HG02588 (cell line): ENCODE results near the gene MRPL41.
"Not testable (repeated sequence)": the region's sequence is repeated elsewhere in the genome, so short reads cannot be mapped to it uniquely, and the experiment has no call there.

Experiments
- ATAC-seq: cut with Tn5 transposase; IDR thresholded peaks from one replicate; pipeline ENCODE4 v1.9.1; 2021; ENCODE audit warnings: mild to moderate bottlenecking, moderate library complexity; ENCODE audit not compliant: unreplicated experiment

Gene MRPL41

DNA sequence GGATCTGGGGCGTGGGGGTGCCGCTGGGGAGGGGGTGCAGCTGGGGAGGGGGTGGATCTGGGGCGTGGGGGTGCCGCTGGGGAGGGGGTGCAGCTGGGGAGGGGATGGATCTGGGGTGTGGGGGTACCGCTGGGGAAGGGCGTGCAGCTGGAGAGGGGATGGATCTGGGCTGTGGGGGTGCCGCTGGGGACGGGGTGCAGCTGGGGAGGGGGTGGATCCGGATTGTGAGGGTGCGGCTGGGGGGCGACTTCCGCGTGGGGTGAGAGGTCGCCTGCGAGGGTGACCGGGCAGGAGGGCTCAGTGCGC, 768 bp upstream of the MRPL41 start:
- not testable (repeated sequence) for ATAC-seq

DNA sequence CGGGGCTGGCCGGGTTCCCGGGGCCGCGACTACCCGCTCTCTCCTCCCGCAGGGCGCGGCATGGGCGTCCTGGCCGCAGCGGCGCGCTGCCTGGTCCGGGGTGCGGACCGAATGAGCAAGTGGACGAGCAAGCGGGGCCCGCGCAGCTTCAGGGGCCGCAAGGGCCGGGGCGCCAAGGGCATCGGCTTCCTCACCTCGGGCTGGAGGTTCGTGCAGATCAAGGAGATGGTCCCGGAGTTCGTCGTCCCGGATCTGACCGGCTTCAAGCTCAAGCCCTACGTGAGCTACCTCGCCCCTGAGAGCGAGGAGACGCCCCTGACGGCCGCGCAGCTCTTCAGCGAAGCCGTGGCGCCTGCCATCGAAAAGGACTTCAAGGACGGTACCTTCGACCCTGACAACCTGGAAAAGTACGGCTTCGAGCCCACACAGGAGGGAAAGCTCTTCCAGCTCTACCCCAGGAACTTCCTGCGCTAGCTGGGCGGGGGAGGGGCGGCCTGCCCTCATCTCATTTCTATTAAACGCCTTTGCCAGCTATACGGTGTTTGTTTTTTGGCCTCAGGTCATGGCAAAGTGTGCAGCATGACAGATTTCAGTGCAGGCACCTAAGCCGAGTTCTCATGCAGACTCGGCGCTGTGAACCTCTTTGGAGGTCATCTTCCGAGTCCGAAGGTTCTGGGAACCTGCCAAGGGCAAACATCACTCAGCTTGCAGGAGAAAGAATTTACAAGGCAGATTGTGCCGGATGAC, 516 bp downstream of the MRPL41 start:
- ATAC-seq, result no peak

DNA sequence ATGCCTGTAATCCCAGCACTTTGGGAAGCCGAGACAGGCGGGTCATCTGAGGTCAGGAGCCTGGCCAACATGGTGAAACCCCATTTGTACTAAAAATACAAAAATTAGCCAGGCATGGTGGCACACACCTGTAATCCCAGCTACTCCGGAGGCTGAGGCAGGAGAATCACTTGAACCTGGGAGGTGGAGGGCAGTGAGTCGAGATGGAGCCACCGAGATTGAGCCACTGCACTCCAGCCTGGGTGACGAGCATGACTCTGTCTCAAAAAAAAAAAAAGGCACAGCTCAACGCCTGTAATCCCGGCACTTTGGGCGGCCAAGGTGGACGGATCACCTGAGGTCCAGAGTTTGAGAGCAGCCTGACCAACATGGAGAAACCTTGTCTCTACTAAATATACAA, 2.0 kb downstream of the MRPL41 start:
- not testable (repeated sequence) for ATAC-seq

DNA sequence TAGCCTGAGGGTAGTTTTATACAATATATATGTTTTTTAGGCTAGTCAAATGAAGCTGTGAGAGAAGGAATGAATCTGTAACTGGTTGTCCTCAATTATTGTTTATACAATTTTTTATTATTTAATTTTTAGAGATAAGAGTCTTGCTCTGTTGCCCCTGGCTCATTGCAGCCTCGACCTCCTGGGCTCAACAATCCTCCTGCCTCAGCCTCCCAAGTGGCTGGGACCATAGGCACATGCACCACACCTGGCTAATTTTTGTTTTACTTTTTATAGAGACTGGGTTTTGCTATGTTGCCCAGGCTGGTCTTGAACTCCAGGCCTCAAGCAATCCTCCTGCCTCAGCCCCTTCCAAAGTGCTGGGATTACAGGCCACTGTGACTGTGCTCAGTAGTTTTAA, 2.7 kb downstream of the MRPL41 start:
- ATAC-seq, result no peak

DNA sequence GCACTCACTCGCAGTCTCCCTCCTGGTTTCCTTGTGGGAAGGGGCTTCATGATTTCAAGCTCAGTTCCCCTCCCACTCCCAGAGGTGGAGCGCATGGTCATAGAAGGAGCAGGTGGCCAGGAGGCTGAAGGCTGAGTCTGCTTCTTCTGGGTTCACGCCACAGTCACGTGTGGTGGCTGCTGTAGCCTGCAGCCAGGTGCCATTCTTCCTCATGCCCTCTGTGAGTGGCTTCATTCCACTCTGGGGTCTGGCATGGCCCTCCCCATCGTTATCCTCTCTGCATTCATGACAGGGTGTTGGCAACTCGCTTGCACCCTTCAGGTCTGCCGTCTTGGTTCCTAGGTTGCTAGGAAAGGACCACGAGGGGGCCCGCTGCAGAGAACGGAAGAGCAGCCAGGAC, 3.5 kb downstream of the MRPL41 start:
- ATAC-seq, result no peak

DNA sequence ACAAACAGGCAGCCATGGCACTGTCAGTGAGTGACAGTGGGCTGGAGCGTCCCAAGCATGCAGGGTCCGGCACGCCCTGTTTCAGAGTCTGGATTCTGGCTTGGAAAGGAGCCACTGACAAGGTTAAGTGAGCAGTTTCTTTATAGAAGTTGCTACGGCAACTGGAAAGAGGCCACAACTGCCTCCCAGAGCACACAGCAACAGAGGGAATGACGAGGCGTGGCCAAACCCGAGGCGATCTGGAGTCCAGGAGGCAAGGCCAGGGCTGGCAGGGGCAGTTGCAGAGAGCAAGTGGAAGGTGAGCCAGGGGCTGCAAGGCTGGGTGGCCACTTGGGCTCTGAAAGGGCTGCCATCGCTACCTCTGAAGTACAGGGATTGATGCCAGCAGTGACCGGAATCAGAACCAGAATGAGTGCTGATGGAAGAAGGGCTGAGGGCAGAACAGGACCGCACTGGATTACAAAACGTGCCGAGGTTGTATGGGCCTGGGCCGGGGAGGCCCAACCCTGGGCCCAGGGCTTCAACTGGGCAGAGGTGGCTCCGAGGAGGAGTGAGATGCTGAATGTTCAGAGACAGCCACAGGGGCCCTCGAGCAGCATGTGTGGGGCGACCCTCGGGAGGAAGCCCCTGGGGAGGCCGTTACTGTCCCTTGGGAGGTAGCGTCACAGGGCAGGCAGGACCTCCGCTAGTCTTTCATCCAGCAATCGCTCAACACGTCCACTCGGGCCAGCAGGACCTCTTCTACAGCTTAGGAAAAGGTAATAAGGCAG, 4.6 kb downstream of the MRPL41 start:
- no peak for ATAC-seq

DNA sequence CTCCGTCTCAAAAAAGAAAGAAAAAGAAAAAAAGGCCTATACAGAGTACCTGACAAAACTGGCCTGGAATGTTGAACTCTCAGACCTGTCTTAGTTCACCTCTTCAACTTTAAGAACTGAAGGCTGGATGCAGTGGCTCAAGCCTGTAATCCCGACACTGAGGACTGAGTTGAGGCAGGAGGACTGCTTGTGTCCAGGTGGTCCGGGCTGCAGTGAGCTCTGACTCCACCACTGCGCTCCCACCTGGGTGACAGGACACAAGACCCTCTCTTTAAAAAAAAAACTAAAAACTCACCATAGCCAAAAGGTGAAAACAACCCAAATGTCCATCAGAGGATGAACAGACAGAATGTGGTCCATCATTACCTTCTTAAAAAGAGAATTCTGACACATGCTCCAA, 6.4 kb downstream of the MRPL41 start:
- ATAC-seq, result no peak

DNA sequence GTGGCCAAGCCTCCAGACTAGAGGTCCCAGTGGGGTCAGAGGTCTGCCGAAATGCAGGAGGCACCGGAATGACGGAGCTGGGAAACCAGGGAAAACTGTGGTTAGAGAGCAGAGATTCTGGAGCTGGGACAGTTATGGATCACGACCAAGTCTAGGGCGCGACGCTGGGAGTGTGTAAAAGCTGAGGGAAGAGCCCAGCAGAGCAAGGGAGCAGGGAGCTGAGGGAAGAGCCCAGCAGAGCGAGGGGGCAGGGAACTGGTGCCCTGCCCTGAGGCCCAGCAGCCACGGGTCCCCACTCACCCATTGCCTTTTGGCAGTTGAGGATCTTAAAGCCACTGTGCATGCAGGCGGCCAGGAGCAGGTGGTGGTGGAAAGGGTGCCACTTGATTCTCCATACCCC, 12.5 kb downstream of the MRPL41 start:
- no peak for ATAC-seq

DNA sequence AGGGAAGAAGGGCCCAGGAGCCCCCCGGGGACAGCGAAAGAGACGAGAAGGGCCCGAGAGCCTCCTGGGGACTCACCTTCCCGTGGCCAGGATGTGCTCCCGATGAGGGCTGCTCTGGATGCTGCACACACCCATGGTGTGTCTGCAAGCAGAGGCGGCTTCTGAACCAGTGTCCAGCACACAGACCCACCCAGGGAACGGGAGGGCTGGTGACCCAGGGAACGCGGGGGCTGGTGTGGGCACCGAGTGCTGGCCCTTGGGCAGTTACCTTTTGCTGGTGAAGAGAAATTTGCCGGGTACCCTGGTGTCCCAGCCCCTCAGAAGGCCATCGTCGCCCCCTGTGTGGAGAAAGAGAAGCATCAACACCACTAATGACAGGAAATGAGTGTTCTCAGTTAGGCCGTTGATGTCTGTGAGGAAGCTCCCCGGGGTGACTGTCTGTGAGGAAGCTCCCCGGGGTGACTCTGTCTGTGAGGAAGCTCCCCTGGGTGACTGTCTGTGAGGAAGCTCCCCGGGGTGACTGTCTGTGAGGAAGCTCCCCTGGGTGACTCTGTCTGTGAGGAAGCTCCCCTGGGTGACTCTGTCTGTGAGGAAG, 13.2 kb downstream of the MRPL41 start:
- no peak for ATAC-seq

DNA sequence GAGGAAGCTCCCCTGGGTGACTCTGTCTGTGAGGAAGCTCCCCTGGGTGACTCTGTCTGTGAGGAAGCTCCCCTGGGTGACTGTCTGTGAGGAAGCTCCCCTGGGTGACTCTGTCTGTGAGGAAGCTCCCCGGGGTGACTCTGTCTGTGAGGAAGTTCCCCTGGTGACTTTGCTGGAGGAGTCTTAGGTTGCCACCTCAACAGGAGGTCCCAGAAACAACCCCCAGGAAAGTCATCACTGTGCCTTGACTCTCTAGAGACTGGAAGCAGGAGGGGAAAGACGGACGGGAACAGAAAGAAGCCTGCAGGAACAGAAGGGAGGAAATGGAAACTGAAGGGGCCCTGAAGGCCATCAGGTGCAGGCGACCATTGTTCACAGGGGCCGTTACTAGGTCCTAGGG, 16.8 kb downstream of the MRPL41 start:
- not testable (repeated sequence) for ATAC-seq

DNA sequence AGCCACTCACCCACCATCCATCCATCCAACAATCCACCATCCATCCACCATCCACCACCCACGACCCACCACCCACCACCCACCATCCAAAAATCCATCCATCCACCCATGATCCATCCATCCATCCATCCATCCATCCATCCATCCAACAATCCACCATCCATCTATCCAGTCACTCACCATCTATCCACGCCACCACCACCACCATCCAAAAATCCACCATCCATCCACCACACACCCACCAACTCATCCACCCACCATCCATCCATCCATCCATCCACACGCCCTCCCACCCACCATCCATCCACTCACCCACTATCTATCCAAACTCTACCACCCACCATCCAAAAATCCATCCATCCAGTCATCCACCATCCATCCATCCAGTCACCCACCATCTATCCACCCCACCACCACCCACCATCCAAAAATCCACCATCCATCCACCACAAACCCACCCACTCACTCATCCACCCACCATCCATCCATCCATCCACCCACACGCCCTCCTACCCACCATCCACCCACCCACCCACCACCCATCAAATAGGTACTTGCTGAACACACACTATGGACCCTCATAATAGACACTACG, 18.0 kb downstream of the MRPL41 start:
- no peak for ATAC-seq

DNA sequence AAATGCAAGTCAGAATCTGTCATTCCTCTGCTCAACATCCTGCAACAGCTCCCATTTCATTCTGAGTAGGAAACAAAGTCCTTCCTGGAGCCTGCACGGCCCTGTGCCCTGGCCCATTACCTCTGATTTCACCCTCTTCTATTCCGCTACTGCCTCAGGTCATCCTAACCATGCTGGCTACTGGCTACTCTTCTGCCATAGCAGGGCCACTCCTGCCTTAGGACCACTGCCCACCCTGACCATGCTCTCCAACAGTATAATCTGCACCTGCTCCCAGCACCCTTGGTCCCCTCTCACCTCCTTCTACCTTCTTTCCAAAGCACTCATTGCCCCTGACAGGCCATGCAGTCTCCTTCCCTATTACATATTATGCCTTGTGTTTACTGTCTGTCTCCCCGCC, 18.9 kb downstream of the MRPL41 start:
- ATAC-seq, result no peak

DNA sequence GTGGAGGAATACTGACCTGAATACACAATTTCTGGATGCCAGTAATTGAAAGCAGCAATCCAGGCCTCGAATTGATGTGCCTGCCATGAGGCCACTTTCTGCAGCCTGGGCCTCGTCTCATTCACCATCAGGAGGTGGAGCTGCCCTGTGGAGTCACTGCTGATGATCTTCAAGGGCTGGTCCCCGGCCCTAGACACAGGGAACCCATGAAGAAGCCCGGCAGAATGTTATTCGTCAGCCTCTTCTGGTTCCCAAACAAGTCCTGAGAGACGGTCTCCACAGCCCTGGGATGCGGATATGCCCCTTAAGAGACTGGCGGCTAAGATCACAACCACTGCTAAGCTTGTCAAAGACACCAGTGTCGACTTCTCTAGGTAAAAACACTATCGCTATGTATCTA, 22.5 kb downstream of the MRPL41 start:
- no peak for ATAC-seq

DNA sequence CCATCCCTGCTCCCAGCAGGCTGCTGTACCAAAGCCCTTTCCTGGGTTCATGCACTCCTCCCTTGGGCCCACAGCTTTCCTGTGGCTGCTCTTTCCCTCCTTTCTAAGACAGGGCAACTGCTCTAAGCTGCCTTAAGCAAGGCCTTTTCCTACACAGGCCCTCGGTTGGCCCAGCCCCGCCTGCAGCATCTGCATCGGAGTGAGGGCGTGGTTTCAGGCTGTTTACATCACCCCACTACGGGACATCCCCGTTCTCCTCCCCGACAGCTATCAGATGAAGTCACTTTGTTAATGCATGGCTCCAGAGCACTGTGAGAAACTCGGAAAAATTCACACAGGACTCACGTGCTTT, 23.7 kb downstream of the MRPL41 start:
- no peak for ATAC-seq

DNA sequence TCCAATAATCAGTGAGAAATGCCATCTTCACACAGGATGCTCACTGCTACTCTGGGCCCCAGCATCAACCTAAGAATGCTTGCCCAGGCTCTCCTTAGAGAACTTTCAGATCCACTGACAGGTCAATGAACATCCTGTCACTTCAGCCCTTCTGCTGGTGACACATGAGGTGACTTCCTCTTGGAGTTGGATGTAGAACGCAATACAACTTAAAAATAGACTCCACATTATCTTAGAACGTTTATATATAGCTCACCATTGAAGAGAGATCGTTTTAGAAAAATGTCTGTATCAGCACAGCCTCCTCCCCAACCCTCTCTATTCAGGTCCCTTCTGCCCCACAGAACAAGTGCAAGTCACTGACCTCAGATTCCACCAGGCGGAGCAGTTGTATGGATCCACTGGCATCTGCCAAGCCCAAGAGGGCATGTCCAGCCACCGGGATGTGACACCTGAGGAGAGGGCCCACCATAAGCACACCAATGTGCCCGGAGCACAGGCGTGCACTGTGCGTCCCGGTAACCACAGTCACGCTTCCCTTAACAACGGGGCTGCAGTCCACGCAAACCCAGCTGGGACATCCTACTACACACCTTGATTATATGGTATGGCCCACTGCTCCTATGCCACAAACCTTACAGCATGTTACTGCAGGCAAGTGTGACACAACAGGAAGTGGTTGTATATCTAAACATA, 24.2 kb downstream of the MRPL41 start:
- no peak for ATAC-seq

DNA sequence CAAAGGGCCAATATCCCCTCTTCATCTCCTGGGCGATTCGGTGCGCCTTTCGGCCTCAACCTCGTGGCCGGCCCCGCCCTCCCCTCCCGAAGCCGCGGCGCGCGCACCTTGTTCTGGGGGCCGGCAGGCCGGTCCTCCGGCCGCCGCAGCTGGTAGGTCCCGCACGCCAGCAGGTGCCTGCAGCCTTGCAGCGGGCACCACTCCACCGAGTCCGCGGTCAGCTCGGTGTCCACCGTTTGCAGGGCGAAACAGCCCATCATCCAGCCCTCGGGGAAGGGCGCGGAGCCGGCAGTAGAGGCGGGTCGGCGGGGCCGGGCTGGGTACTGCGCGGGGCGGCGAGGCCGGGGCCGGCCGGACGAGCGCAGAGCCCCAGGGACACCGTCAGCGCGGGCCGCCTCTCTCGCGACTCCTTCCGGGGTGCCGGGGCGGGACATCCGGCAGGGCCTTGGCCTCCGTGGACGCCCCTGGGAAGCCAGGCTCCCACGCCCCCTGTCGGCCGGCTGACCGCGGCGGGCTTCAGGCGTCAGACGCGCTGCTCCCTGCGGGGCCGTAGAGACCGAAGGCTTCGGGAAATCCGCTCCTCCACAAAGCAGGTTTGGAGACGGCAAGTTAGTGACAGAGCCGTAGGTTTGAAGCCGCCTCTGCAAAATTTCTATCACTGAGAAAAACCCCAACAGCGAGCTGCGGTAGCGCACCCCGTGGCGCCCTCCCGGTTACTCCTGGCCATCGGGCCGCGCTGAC, 27.0 kb downstream of the MRPL41 start, which contains the start of gene DPH7:
DPH7 (minus strand) TSS at position 408 of the 741 bp plus-strand sequence; CDS start at position 260, 148 bp downstream.
- peak; percentile 94 for ATAC-seq

DNA sequence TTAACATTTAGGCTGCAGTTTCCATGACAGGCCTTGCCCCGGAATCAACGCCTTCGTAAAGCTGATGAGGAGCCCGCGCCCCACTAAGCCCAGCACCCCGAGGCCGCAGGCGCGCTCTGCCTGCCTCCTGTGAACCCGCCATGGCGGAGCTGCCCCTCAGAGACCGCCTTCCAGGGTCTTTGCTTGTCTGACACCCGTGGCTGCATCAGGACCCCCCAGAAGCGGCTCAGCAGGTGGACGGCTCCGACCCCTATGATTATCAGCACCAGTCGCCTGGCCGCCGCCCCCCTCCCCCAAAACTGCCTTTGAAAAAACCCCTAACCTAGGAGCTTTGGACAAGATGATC, 27.6 kb downstream of the MRPL41 start:
- ATAC-seq, result no peak

DNA sequence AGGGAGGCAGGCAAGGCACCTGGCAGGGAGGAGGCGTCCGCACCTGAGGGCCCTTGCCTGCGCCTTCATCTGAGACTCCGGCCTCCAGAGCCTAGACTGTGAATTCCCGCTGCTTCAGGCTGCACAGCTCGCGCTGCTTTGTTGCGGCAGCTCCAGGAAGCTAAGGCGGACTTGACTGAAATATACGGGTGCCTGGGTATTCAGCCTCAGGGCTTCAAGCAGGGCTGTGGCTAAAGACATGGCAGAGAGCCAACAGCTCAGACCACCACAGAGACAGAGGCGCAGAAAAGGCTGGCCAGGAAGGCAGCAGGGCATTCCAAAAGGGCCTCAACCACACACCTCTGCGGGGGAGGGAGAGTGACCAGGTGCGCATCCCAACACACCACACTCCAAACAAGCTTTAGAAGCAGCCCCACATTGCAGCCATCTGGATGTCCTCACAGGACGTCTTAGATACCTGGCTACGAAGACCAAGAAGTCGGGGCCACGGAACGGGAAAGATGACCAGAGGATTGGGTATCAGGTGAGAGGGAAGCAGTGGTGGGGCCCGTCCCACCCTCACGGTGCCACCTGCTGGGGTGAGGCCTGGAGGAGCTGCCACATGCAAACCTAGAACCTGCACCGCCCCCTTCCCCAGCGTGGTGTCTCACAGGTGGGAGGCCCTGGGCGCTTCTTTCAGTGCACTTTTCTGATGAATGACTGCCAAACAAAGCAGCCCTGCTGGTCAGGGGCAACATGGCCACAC, 28.7 kb downstream of the MRPL41 start:
- ATAC-seq, result no peak

DNA sequence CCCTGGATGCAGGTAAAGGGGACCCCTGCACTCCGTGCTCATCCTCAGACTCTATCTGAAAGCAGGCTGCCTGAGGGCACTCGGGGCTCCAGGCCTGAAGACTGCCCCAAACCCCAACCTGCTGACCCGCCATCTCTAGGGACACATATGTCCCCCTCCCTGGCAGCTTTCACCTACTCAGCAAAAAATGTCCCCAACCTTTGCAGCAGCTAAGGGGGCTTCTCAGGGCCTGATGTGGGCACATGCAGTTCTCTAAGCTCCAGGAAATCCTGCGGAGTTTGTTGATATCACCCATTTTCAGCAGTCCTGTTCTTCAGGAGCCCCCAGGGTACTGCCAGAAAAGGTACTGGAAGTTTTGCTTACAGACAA, 29.3 kb downstream of the MRPL41 start:
- ATAC-seq, result no peak
